Smooth muscle cell (in vitro differentiated cells): ENCODE data around the gene STRBP. TPM values are rescaled to one million over a fixed set of nuclear protein-coding genes. Genes with fewer than 3 reads are reported as not detected.
"Not testable (repeated sequence)": the region's sequence is repeated elsewhere in the genome, so short reads cannot be mapped to it uniquely, and the experiment has no call there.

Source experiments
- DNase-seq: peaks from one replicate; lab custom pipeline; 2025; ENCODE audit not compliant: unreplicated experiment; lab: John Stamatoyannopoulos, UW
- H2AFZ ChIP-seq: fragments of 200-600 bp; sonication (generic); 2 replicates; pipeline ENCODE4 v1.6.0; 2016; ENCODE audit warnings: antibody characterized with exemption, low read depth, mild to moderate bottlenecking
- H3F3A ChIP-seq: fragments of 200-600 bp; sonication (generic); 2 replicates; pipeline ENCODE4 v1.6.0; 2017; ENCODE audit warnings: antibody characterized with exemption, low read depth
- H3K27ac ChIP-seq: fragments of 200-600 bp; sonication (generic); 2 replicates; pipeline ENCODE4 v1.5.1; 2016; ENCODE audit warnings: low read depth, mild to moderate bottlenecking
- H3K27me3 ChIP-seq: fragments of 200-600 bp; sonication (generic); 2 replicates; pipeline ENCODE4 v1.6.1; 2016; ENCODE audit warnings: low read depth, mild to moderate bottlenecking
- H3K36me3 ChIP-seq: fragments of 200-600 bp; sonication (generic); 2 replicates; pipeline ENCODE4 v1.5.1; 2016; ENCODE audit warnings: low read depth
- H3K4me1 ChIP-seq: fragments of 200-600 bp; sonication (generic); 2 replicates; pipeline ENCODE4 v1.5.1; 2016; ENCODE audit warnings: low read depth
- H3K4me2 ChIP-seq: fragments of 200-600 bp; sonication (generic); 2 replicates; pipeline ENCODE4 v1.6.0; 2016; ENCODE audit warnings: mild to moderate bottlenecking
- H3K4me3 ChIP-seq: fragments of 200-600 bp; sonication (generic); 2 replicates; pipeline ENCODE4 v1.5.1; 2016; ENCODE audit warnings: mild to moderate bottlenecking
- H3K79me2 ChIP-seq: fragments of 200-600 bp; sonication (generic); 2 replicates; pipeline ENCODE4 v1.6.0; 2016; ENCODE audit warnings: low read depth, mild to moderate bottlenecking
- H3K9ac ChIP-seq: fragments of 200-600 bp; sonication (generic); 2 replicates; pipeline ENCODE4 v1.6.0; 2016; ENCODE audit warnings: low read depth
- H3K9me3 ChIP-seq: fragments of 200-600 bp; sonication (generic); replicated peaks from 2 replicates; pipeline ENCODE4 v1.5.1; 2016; ENCODE audit warnings: low read depth
- H4K20me1 ChIP-seq: fragments of 200-600 bp; sonication (generic); 2 replicates; pipeline ENCODE4 v1.6.0; 2016; ENCODE audit warnings: low read depth
- WGBS: methylation state at CpG from one replicate; pipeline ENCODE4 v1.1.7; 2016; ENCODE audit warnings: low lambda C conversion rate; 5-methylcytosine and 5-hydroxymethylcytosine counted together
- polyA plus RNA-seq: library from polyadenylated mRNA; unstranded; fragments of >200 nt; fragmentation: Nextera tagmentation; extraction: Ambion mirVana; gene quantifications from 2 replicates; pipeline ENCODE4 v1.2.1, GENCODE V29; 2016
- total RNA-seq: library from RNA; depleted of rRNA; stranded (reverse); fragments of >200 nt; gene quantifications from 2 replicates; pipeline ENCODE4 v1.2.3, GENCODE V29; 2014
- TF ChIP-seq, protein P1 (sequence below): fragments of 200-600 bp; sonication (generic); IDR thresholded peaks from 2 replicates; pipeline ENCODE4 v1.5.1; 2017; ENCODE audit warnings: borderline replicate concordance, mild to moderate bottlenecking, antibody characterized with exemption; ENCODE audit not compliant: insufficient read depth, poor library complexity, severe bottlenecking

STRBP gene
- total and polyA plus RNA-seq, 2 experiments from 2014 or later: 6.6 to 11.9 TPM

DNA sequence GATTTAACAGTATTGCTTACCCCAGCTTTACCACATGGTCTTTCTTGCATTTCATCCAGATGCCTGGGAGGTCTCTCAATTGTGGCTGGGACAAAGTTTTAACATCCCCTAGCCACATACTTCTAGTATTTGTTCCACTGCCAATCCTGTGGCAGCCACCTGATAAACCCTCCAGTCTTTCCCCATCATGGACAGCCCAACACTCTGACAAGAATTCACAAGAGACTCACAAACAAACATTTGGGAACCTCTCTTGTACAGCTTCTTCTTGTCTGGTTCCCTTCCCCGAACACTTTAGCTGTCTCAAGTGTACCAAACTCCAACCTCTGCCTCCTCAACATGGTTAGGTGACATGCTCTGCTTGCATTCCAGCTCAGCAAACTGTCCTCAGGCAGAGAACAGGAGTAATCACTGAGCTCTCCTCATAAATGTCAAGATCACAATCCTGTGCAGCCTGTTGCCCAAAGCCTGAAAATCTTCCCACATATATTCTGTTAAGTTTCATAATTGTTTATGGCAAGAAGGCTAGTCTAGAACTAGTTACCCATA, 59.7 kb downstream of the STRBP start:
- Histone ChIP-seq H3K4me2 (no peak overlapping the region), H3F3A (no peaks in the 10 kb centered on the region), H3K4me3 (no peak overlapping the region), H2AFZ (no peak overlapping the region), H3K79me2 (no peaks in the 10 kb centered on the region), H3K27ac (no peak overlapping the region), H3K9ac (no peak overlapping the region), H3K4me1 (no peaks in the 10 kb centered on the region), H3K9me3 (no peaks in the 10 kb centered on the region), H3K27me3 (no peaks in the 10 kb centered on the region), H3K36me3 (no peaks in the 10 kb centered on the region), H4K20me1 (no peaks in the 10 kb centered on the region)
- WGBS: 86% methylated on average over 1 of the region's 1 CpG
- DNase-seq: no peak
- TF ChIP-seq, protein P1, sequence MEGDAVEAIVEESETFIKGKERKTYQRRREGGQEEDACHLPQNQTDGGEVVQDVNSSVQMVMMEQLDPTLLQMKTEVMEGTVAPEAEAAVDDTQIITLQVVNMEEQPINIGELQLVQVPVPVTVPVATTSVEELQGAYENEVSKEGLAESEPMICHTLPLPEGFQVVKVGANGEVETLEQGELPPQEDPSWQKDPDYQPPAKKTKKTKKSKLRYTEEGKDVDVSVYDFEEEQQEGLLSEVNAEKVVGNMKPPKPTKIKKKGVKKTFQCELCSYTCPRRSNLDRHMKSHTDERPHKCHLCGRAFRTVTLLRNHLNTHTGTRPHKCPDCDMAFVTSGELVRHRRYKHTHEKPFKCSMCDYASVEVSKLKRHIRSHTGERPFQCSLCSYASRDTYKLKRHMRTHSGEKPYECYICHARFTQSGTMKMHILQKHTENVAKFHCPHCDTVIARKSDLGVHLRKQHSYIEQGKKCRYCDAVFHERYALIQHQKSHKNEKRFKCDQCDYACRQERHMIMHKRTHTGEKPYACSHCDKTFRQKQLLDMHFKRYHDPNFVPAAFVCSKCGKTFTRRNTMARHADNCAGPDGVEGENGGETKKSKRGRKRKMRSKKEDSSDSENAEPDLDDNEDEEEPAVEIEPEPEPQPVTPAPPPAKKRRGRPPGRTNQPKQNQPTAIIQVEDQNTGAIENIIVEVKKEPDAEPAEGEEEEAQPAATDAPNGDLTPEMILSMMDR: no peak

DNA sequence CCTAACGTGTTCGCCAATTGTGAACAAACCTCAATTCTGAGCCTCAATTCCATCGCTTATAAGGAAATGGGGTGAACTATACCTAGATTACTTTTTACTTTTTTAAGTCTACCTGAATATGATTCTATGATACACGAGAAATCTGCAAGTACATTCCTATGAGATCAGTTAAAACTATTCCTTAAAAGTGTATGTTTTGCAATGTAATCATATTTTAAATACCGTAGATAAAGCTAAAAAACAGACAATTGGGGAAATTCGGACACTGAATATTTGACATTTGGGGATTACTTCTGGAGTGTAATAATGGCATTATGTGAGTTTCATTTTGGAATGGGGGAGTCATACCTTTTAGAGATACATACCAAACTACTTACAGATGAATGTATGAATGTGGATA, 62.3 kb downstream of the STRBP start:
- TF ChIP-seq, protein P1: no peak
- DNase-seq: no peak
- H3K36me3 ChIP-seq: no peaks in the 10 kb centered on the region
- H3K27me3 ChIP-seq: no peaks in the 10 kb centered on the region
- H3K79me2 ChIP-seq: no peaks in the 10 kb centered on the region
- H3F3A ChIP-seq: no peaks in the 10 kb centered on the region
- H3K9ac ChIP-seq: no peak overlapping the region
- H3K27ac ChIP-seq: no peak overlapping the region
- H3K4me1 ChIP-seq: no peaks in the 10 kb centered on the region
- no peak overlapping the region for H3K4me3 ChIP-seq
- no peaks in the 10 kb centered on the region for H3K9me3 ChIP-seq
- 96% methylated on average over 6 of the region's 6 CpGs for WGBS
- H2AFZ ChIP-seq: no peak overlapping the region
- no peaks in the 10 kb centered on the region for H4K20me1 ChIP-seq
- no peak overlapping the region for H3K4me2 ChIP-seq

DNA sequence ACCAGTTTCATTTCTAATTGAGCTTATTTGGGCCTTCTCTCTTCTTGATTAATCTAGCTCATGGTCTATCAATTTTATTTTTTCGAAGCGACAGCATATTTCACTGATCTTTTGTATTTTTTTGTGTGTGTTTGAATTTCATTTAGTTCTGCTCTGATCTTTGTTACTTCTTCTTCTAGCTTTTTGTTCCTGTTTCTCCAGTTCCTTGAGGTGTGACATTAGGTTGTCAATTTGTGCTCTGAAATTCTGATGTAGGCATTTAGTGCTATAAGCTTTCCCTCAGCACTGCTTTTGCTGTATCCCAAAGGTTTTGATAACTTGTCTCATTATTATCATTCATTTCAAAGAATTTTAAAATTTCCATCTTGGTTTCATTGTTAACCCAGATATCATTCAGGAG, 67.3 kb downstream of the STRBP start:
- Histone ChIP-seq H3K36me3 (no peaks in the 10 kb centered on the region), H3K4me1 (no peaks in the 10 kb centered on the region), H3K27ac (no peak overlapping the region), H3K9me3 (no peaks in the 10 kb centered on the region), H3K27me3 (no peaks in the 10 kb centered on the region), H3F3A (no peaks in the 10 kb centered on the region), H3K4me2 (no peak overlapping the region), H2AFZ (no peak overlapping the region), H3K4me3 (no peak overlapping the region), H3K79me2 (no peaks in the 10 kb centered on the region), H3K9ac (no peak overlapping the region), H4K20me1 (no peaks in the 10 kb centered on the region)
- no peak for DNase-seq
- TF ChIP-seq, protein P1: no peak
- WGBS: 69% methylated on average over 2 of the region's 2 CpGs

DNA sequence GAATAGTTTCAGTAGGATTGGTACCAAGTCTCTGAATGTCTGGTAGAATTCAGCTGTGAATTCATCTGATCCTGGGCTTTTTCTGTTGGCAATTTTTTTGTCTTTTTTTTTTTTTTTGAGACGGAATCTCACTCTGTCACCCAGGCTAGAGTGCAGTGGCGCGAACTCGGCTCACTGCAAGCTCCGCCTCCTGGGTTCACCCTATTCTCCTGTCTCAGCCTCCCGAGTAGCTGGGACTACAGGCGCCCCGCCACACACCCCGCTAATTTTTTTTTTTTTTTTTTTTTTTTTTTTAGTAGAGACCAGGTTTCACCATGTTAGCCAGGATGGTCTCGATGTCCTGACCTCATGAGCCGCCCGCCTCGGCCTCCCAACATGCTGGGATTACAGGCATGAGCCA, 67.9 kb downstream of the STRBP start:
- WGBS: 97% methylated on average over 9 of the region's 13 CpGs
- H3K36me3 ChIP-seq, H2AFZ ChIP-seq, H3K27ac ChIP-seq, H3K4me1 ChIP-seq, H3K9me3 ChIP-seq, H3K4me2 ChIP-seq, H3F3A ChIP-seq, H3K79me2 ChIP-seq, H3K4me3 ChIP-seq, H4K20me1 ChIP-seq, DNase-seq, H3K27me3 ChIP-seq, H3K9ac ChIP-seq: not testable (repeated sequence)
